Measurements from ENCODE around the gene EP400. TPM values are rescaled to one million over a fixed set of nuclear protein-coding genes. Genes with fewer than 3 reads are reported as not detected.
"Not testable (repeated sequence)": the region's sequence is repeated elsewhere in the genome, so short reads cannot be mapped to it uniquely, and the experiment has no call there.

The EP400 gene
- total RNA-seq, 1 donor, result 20.5 TPM

GRCh38 chr12:132070298-132070697 is 120.6 kb downstream of the EP400 start:
- Histone ChIP-seq H3K9me3 (ENCODE audit: low read depth, low read length) (no peaks in the 10 kb centered on the region), H3K27me3 (ENCODE audit: insufficient read depth, low read length) (no peaks in the 10 kb centered on the region), H3K4me1 (ENCODE audit: insufficient read depth, low read length) (peaks cover 40% of the 10 kb centered on the region), H3K4me3 (ENCODE audit: low read length) (no peak overlapping the region)

- Histone ChIP-seq H3K4me3 (ENCODE audit: low read length) (no peak overlapping the region), H3K27me3 (ENCODE audit: insufficient read depth, low read length) (no peaks in the 10 kb centered on the region), H3K9me3 (ENCODE audit: low read depth, low read length) (no peaks in the 10 kb centered on the region), H3K4me1 (ENCODE audit: insufficient read depth, low read length) (peaks cover 33% of the 10 kb centered on the region)
Measured at GRCh38 chr12:132071040-132071810, 121.5 kb downstream of the EP400 start.

- Histone ChIP-seq H3K9me3 (ENCODE audit: low read depth, low read length) (no peaks in the 10 kb centered on the region), H3K27me3 (ENCODE audit: insufficient read depth, low read length) (no peaks in the 10 kb centered on the region), H3K4me1 (ENCODE audit: insufficient read depth, low read length) (peaks cover 26% of the 10 kb centered on the region), H3K4me3 (ENCODE audit: low read length) (no peak overlapping the region)
Measured at GRCh38 chr12:132071830-132072384, 122.2 kb downstream of the EP400 start.

GRCh38 chr12:132074216-132074615 is 124.5 kb downstream of the EP400 start:
- H3K4me3 ChIP-seq (ENCODE audit: low read length), result no peak overlapping the region

GRCh38 chr12:132075026-132075713 is 125.4 kb downstream of the EP400 start:
- Histone ChIP-seq H3K27me3 (ENCODE audit: insufficient read depth, low read length) (no peaks in the 10 kb centered on the region), H3K9me3 (ENCODE audit: low read depth, low read length) (no peaks in the 10 kb centered on the region), H3K4me3 (ENCODE audit: low read length) (no peak overlapping the region), H3K4me1 (ENCODE audit: insufficient read depth, low read length) (peaks cover 5% of the 10 kb centered on the region)

More at GRCh38 chr12:132074216-132074615, 124.5 kb downstream of the EP400 start:
- H3K9me3 ChIP-seq (ENCODE audit: low read depth, low read length), result no peaks in the 10 kb centered on the region
- no peaks in the 10 kb centered on the region for H3K27me3 ChIP-seq (ENCODE audit: insufficient read depth, low read length)
- peaks cover 15% of the 10 kb centered on the region for H3K4me1 ChIP-seq (ENCODE audit: insufficient read depth, low read length)

- H3K4me3 ChIP-seq (ENCODE audit: low read length), result no peak overlapping the region
- no peaks in the 10 kb centered on the region for H3K27me3 ChIP-seq (ENCODE audit: insufficient read depth, low read length)
- H3K9me3 ChIP-seq (ENCODE audit: low read depth, low read length), result no peaks in the 10 kb centered on the region
- H3K4me1 ChIP-seq (ENCODE audit: insufficient read depth, low read length), result peaks cover 4% of the 10 kb centered on the region
Measured at GRCh38 chr12:132075714-132076553, 126.2 kb downstream of the EP400 start.

GRCh38 chr12:132076711-132077110 is 127.0 kb downstream of the EP400 start:
- Histone ChIP-seq H3K4me1 (ENCODE audit: insufficient read depth, low read length) (no peaks in the 10 kb centered on the region), H3K9me3 (ENCODE audit: low read depth, low read length) (no peaks in the 10 kb centered on the region), H3K4me3 (ENCODE audit: low read length) (no peak overlapping the region), H3K27me3 (ENCODE audit: insufficient read depth, low read length) (no peaks in the 10 kb centered on the region)

GRCh38 chr12:132077322-132078100 is 127.8 kb downstream of the EP400 start:
- no peak overlapping the region for H3K4me3 ChIP-seq (ENCODE audit: low read length)
- H3K9me3 ChIP-seq (ENCODE audit: low read depth, low read length), result no peaks in the 10 kb centered on the region
- H3K4me1 ChIP-seq (ENCODE audit: insufficient read depth, low read length), result no peaks in the 10 kb centered on the region
- H3K27me3 ChIP-seq (ENCODE audit: insufficient read depth, low read length), result no peaks in the 10 kb centered on the region

- H3K4me3 ChIP-seq (ENCODE audit: low read length), result no peak overlapping the region
- no peaks in the 10 kb centered on the region for H3K9me3 ChIP-seq (ENCODE audit: low read depth, low read length)
- H3K4me1 ChIP-seq (ENCODE audit: insufficient read depth, low read length), result no peaks in the 10 kb centered on the region
- no peaks in the 10 kb centered on the region for H3K27me3 ChIP-seq (ENCODE audit: insufficient read depth, low read length)
Measured at GRCh38 chr12:132078190-132078589, 128.4 kb downstream of the EP400 start.

GRCh38 chr12:132079200-132079599 is 129.5 kb downstream of the EP400 start:
- peaks cover 5% of the 10 kb centered on the region for H3K4me1 ChIP-seq (ENCODE audit: insufficient read depth, low read length)
- no peak overlapping the region for H3K4me3 ChIP-seq (ENCODE audit: low read length)
- H3K27me3 ChIP-seq (ENCODE audit: insufficient read depth, low read length), result no peaks in the 10 kb centered on the region
- no peaks in the 10 kb centered on the region for H3K9me3 ChIP-seq (ENCODE audit: low read depth, low read length)

- Histone ChIP-seq H3K27me3 (ENCODE audit: insufficient read depth, low read length) (no peaks in the 10 kb centered on the region), H3K4me1 (ENCODE audit: insufficient read depth, low read length) (peaks cover 5% of the 10 kb centered on the region), H3K9me3 (ENCODE audit: low read depth, low read length) (no peaks in the 10 kb centered on the region), H3K4me3 (ENCODE audit: low read length) (no peak overlapping the region)
Measured at GRCh38 chr12:132079695-132080094, 130.0 kb downstream of the EP400 start.

- H3K9me3 ChIP-seq (ENCODE audit: low read depth, low read length); H3K4me3 ChIP-seq (ENCODE audit: low read length); H3K27me3 ChIP-seq (ENCODE audit: insufficient read depth, low read length): not testable (repeated sequence)
- H3K4me1 ChIP-seq (ENCODE audit: insufficient read depth, low read length), result peaks cover 13% of the 10 kb centered on the region
Measured at GRCh38 chr12:132080515-132080914, 130.8 kb downstream of the EP400 start.

GRCh38 chr12:132081423-132081822 is 131.7 kb downstream of the EP400 start:
- Histone ChIP-seq H3K9me3 (ENCODE audit: low read depth, low read length) (no peaks in the 10 kb centered on the region), H3K4me1 (ENCODE audit: insufficient read depth, low read length) (peaks cover 15% of the 10 kb centered on the region), H3K4me3 (ENCODE audit: low read length) (no peak overlapping the region), H3K27me3 (ENCODE audit: insufficient read depth, low read length) (no peaks in the 10 kb centered on the region)

- Histone ChIP-seq H3K27me3 (ENCODE audit: insufficient read depth, low read length) (no peaks in the 10 kb centered on the region), H3K4me1 (ENCODE audit: insufficient read depth, low read length) (peaks cover 19% of the 10 kb centered on the region), H3K4me3 (ENCODE audit: low read length) (no peak overlapping the region), H3K9me3 (ENCODE audit: low read depth, low read length) (no peaks in the 10 kb centered on the region)
Measured at GRCh38 chr12:132083614-132083940, 133.8 kb downstream of the EP400 start.

Measured in mononuclear cell (primary cell).